Body of pancreas (tissue), 4 donors: ENCODE data around the gene BTBD3.

Source experiments
- POLR2A ChIP-seq, 3 donors: fragments of 450-650 bp; IDR thresholded peaks; one replicate each; pipeline ENCODE4 v1.6.1; 2016; ENCODE audit warnings: antibody characterized with exemption in 3 of 3, mild to moderate bottlenecking in 2 of 3
- TF ChIP-seq, protein P1 (sequence below), 7 experiments: fragments of 450-650 bp in 4 of 7; fragments of 200-600 bp in 3 of 7; sonication (generic) in 3 of 7; IDR thresholded peaks; one replicate each; pipeline ENCODE4 v1.5.1; 2016 to 2019; ENCODE audit warnings: antibody characterized with exemption in 7 of 7

DNA sequence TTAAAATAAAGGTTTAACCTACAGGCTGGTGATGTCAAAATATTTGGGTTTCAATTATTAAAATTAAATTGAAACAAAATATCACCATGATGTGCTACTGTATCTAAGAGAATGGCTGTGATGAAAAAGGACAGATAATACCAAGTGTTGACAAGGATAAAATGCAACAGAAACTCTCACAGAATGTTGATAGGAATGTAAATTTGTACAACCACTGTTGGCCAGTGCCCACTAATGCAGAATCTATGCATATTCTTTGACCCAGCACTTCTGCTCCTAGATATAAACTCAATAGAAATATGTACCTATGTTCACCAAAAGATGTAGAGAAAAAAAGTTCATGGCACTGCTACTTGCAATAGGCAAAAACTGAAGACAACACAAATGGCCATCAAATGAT, 41.1 kb upstream of the BTBD3 start:
- TF ChIP-seq, protein P1, sequence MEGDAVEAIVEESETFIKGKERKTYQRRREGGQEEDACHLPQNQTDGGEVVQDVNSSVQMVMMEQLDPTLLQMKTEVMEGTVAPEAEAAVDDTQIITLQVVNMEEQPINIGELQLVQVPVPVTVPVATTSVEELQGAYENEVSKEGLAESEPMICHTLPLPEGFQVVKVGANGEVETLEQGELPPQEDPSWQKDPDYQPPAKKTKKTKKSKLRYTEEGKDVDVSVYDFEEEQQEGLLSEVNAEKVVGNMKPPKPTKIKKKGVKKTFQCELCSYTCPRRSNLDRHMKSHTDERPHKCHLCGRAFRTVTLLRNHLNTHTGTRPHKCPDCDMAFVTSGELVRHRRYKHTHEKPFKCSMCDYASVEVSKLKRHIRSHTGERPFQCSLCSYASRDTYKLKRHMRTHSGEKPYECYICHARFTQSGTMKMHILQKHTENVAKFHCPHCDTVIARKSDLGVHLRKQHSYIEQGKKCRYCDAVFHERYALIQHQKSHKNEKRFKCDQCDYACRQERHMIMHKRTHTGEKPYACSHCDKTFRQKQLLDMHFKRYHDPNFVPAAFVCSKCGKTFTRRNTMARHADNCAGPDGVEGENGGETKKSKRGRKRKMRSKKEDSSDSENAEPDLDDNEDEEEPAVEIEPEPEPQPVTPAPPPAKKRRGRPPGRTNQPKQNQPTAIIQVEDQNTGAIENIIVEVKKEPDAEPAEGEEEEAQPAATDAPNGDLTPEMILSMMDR (IDR thresholded peaks at IDR 0.05), result no peak
- no peak for TF ChIP-seq POLR2A (IDR thresholded peaks at IDR 0.05)
